A549 (cell line): ENCODE results near the gene PRSS53. TPM values are rescaled to one million over a fixed set of nuclear protein-coding genes. Genes with fewer than 3 reads are reported as not detected.
A peak's percentile ranks its signal among the peaks of the same experiment; 100 is the strongest.

Experiments used
- ATAC-seq, 2 experiments: fragments of 200-7000 bp in 1 of 2; fragments of >200 bp in 1 of 2; cut with Nextera tagmentation in 1 of 2; cut with Tn5 transposase in 1 of 2; 3 replicates each; pipeline versions ENCODE4 v1.8.0 to v1.9.1; 2018 to 2020; ENCODE audit warnings: mild to moderate bottlenecking in 1 of 2, moderate library complexity in 1 of 2
- CTCF ChIA-PET: fragments of 300-600 bp; sonication (Branson Sonifier 250); formaldehyde crosslinking; extraction: SDS; loops from one replicate; lab custom pipeline; 2021; ENCODE audit warnings: antibody characterized with exemption, inconsistent platforms; lab: Yijun Ruan, JAX
- POLR2A ChIA-PET: fragments of 350-600 bp; formaldehyde crosslinking; extraction: SDS; loops from one replicate; lab custom pipeline; 2021; ENCODE audit warnings: antibody characterized with exemption, inconsistent platforms; lab: Yijun Ruan, JAX
- DNase-seq, 2 experiments: peaks; one replicate each; pipeline versions ENCODE4 v3.0.0 to v3.0.0-alpha.2; 2011 to 2016; ENCODE audit warnings: low read depth in 1 of 2, low spot score in 1 of 2
- FAIRE-seq: peaks from 2 replicates; lab custom pipeline; 2011; peaks lifted over from hg19 to GRCh38; lab: Jason Lieb, UNC
- H3K27ac ChIP-seq, 2 experiments: fragments of >200 bp; sonication (Bioruptor Twin); formaldehyde crosslinking; 3 replicates each; pipeline ENCODE4 v1.5.1; 2016 to 2017
- H3K4me1 ChIP-seq: fragments of >200 bp; sonication (Bioruptor Twin); formaldehyde crosslinking; 3 replicates; pipeline ENCODE4 v1.6.1; 2016
- H3K4me2 ChIP-seq: fragments of >200 bp; sonication (Bioruptor Twin); formaldehyde crosslinking; 3 replicates; pipeline ENCODE4 v1.6.1; 2016
- H3K4me3 ChIP-seq: fragments of >200 bp; sonication (Bioruptor Twin); formaldehyde crosslinking; 3 replicates; pipeline ENCODE4 v1.5.1; 2016
- H3K9me3 ChIP-seq: fragments of >200 bp; sonication (Bioruptor Twin); formaldehyde crosslinking; 3 replicates; pipeline ENCODE4 v1.6.1; 2016
- ATOH8 ChIP-seq: fragments of 250-450 bp; sonication (Bioruptor Pico); IDR thresholded peaks from 2 replicates; pipeline ENCODE4 v1.5.0; 2020; ENCODE audit warnings: low read depth, mild to moderate bottlenecking, moderate library complexity
- BHLHE40 ChIP-seq: IDR thresholded peaks from 2 replicates; pipeline ENCODE4 v1.6.1; 2012; ENCODE audit warnings: low read depth, low read length, inconsistent platforms
- CBX2 ChIP-seq: fragments of 200-600 bp; sonication (generic); IDR thresholded peaks from 2 replicates; pipeline ENCODE4 v1.6.1; 2016; ENCODE audit warnings: low read depth, mild to moderate bottlenecking, borderline replicate concordance
- CEBPB ChIP-seq, 2 experiments: fragments of >200 bp in 1 of 2; sonication (Bioruptor Twin) in 1 of 2; formaldehyde crosslinking in 1 of 2; IDR thresholded peaks; 2 replicates each; pipeline ENCODE4 v1.6.1; 2012 to 2016
- EP300 ChIP-seq, 2 experiments: fragments of >200 bp; sonication (Bioruptor Twin); formaldehyde crosslinking; IDR thresholded peaks; 2 replicates in 1 of 2; 3 replicates in 1 of 2; pipeline ENCODE4 v1.6.1; 2016 to 2017
- HDAC2 ChIP-seq: fragments of 200-600 bp; sonication (generic); IDR thresholded peaks from 2 replicates; pipeline ENCODE4 v1.6.1; 2016
- JUN ChIP-seq, 2 experiments: fragments of >200 bp; sonication (Bioruptor Twin); formaldehyde crosslinking; IDR thresholded peaks; 2 replicates in 1 of 2; 3 replicates in 1 of 2; pipeline ENCODE4 v1.6.1; 2016 to 2017
- KDM5A ChIP-seq: fragments of 200-600 bp; sonication (generic); IDR thresholded peaks from 2 replicates; pipeline ENCODE4 v1.6.1; 2016; ENCODE audit warnings: antibody characterized with exemption, mild to moderate bottlenecking
- MAZ ChIP-seq: fragments of 150-350 bp; IDR thresholded peaks from 2 replicates; pipeline ENCODE4 v1.6.1; 2014; ENCODE audit warnings: antibody characterized with exemption, low read depth, low read length, borderline replicate concordance
- MYC ChIP-seq: IDR thresholded peaks from 2 replicates; pipeline ENCODE4 v1.6.1; 2012; ENCODE audit warnings: mild to moderate bottlenecking, inconsistent platforms, low read length, improper control_type of control experiment, borderline replicate concordance
- NR3C1 ChIP-seq: fragments of >200 bp; sonication (Bioruptor Twin); formaldehyde crosslinking; IDR thresholded peaks from 3 replicates; pipeline ENCODE4 v1.6.1; 2017
- PHF8 ChIP-seq: fragments of 200-600 bp; sonication (generic); IDR thresholded peaks from 2 replicates; pipeline ENCODE4 v1.6.1; 2016; ENCODE audit warnings: low read depth, mild to moderate bottlenecking, antibody characterized with exemption, moderate library complexity, borderline replicate concordance
- POLR2A ChIP-seq: IDR thresholded peaks from 2 replicates; pipeline ENCODE4 v1.6.1; 2012; ENCODE audit warnings: mild to moderate bottlenecking, low read length
- RAD21 ChIP-seq, 2 experiments: fragments of >200 bp in 1 of 2; sonication (Bioruptor Twin) in 1 of 2; formaldehyde crosslinking in 1 of 2; IDR thresholded peaks in 1 of 2; conservative IDR thresholded peaks in 1 of 2; 2 replicates in 1 of 2; 3 replicates in 1 of 2; pipeline ENCODE4 v1.6.1; 2012 to 2018; ENCODE audit warnings: inconsistent platforms in 1 of 2
- RNF2 ChIP-seq: fragments of 200-600 bp; sonication (generic); IDR thresholded peaks from 2 replicates; pipeline ENCODE4 v1.6.1; 2016; ENCODE audit warnings: low read depth, mild to moderate bottlenecking, antibody characterized with exemption, moderate library complexity, borderline replicate concordance
- TP53 ChIP-seq: fragments of 250-450 bp; sonication (Bioruptor Pico); IDR thresholded peaks from 2 replicates; pipeline ENCODE4 v1.5.0; 2021; ENCODE audit warnings: mild to moderate bottlenecking, moderate library complexity
- WGBS: methylation state at CpG from one replicate; pipeline ENCODE4 v1.1.6; 2017; ENCODE audit errors: missing lambda C conversion rate; 5-methylcytosine and 5-hydroxymethylcytosine counted together
- polyA plus RNA-seq, 4 experiments: library from polyadenylated mRNA; depleted of rRNA in 3 of 4; stranded (reverse); fragments of >200 nt; fragmentation: RNase III in 1 of 4; extraction: RNeasy Plus Mini Kit Qiagen cat#74134 plus additional on column Dnase treatment in 1 of 4; gene quantifications; 2 replicates in 3 of 4; 3 replicates in 1 of 4; pipeline ENCODE4 v1.2.3, GENCODE V29; 2011 to 2017
- TF ChIP-seq, protein P1 (sequence below): fragments of >200 bp; sonication (Bioruptor Twin); formaldehyde crosslinking; IDR thresholded peaks from 3 replicates; pipeline ENCODE4 v1.6.1; 2016
- TF ChIP-seq, protein P2 (sequence below): fragments of 250-450 bp; sonication (Bioruptor Pico); IDR thresholded peaks from 2 replicates; pipeline ENCODE4 v1.5.0; 2021; ENCODE audit warnings: mild to moderate bottlenecking, moderate library complexity, borderline replicate concordance
- TF ChIP-seq, protein P3 (sequence below): IDR thresholded peaks from 2 replicates; pipeline ENCODE4 v1.6.1; 2012
- TF ChIP-seq, protein P4 (sequence below): IDR thresholded peaks from 2 replicates; pipeline ENCODE4 v1.6.1; 2012

PRSS53 gene
- polyA plus RNA-seq, 2 of the 4 experiments (the other 2 are of a cell fraction), result 0.79 to 1.5 TPM

DNA sequence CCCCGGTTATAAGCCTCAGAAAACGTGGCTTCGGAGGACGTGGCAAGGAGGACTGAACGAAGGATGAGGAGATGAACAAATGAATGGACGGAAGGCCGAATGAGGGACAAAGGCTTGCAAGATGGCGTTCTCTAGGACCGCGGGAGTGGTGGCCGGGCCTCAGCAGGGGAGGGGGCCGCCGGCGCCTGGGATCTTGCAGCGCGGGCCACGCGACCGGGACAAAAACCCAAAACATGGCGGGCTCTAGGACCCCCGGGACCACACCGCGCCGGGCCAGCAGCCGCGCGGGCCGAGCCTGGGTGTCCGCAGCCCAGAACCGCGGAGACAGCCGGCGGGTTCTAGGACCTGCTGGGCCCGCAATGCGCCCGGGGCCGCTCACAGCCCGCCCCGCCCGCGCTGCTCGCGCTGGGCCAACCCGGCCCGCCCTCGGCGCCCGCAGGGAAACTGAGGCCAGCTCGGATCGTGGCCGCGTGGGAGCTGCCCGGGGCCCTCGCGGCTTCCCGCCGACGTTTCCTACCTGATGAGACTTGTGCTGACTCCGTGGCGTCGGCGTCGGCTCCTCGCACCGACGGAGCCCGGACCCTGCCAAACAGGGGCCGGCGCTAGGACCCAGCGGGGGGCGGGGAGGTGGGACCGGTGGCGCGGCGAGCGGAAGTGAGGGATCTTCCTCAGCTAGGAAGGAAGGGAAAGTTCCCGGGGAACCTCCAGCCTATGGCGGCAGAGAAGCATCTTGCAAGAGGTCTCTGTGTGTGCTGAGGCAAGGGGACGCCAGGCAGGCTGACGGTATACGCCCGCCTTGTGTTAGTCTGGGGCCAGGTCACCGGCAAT lies 15.4 kb downstream of the PRSS53 start:
- FAIRE-seq (no peak), ATAC-seq (peak; percentile 85 to 88), DNase-seq (peak; percentile 92 to 94)
- H3K27ac ChIP-seq, result peak overlapping the region; percentile 98
- WGBS, result under 1% methylated on average over 32 of the region's 83 CpGs
- ChIA-PET POLR2A (interaction anchor here (0.5 to 2.4 kb wide), 26 partner anchors 9 to 387 kb away, joined by 3 to 32 read pairs (median 6); partner anchors contain the start of genes ARMC5, FUS, HSD3B7 and KAT8), CTCF (interaction anchor here (0.8 to 3.6 kb wide), 12 partner anchors 8 to 119 kb away, joined by 3 to 21 read pairs (median 4); partner anchors contain the start of gene HSD3B7)
- H3K4me3 ChIP-seq, result peak overlapping the region; percentile 90
- peaks cover 19% of the 10 kb centered on the region for H3K4me1 ChIP-seq
- peak overlapping the region; percentile 92 for H3K4me2 ChIP-seq
- H3K9me3 ChIP-seq, result no peaks in the 10 kb centered on the region
- peak; percentile 1; the same call in 1 of the 2 replicates for TF ChIP-seq HDAC2
- TF ChIP-seq, protein P1, sequence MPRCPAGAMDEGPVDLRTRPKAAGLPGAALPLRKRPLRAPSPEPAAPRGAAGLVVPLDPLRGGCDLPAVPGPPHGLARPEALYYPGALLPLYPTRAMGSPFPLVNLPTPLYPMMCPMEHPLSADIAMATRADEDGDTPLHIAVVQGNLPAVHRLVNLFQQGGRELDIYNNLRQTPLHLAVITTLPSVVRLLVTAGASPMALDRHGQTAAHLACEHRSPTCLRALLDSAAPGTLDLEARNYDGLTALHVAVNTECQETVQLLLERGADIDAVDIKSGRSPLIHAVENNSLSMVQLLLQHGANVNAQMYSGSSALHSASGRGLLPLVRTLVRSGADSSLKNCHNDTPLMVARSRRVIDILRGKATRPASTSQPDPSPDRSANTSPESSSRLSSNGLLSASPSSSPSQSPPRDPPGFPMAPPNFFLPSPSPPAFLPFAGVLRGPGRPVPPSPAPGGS, result peak; percentile 22; the same call in 1 of the 3 replicates
- TF ChIP-seq MAZ, result peak; percentile 69; the same call in 1 of the 2 replicates
- 0 out of 2 replicates have a peak, but pooled peaks have one; percentile 13 for TF ChIP-seq MYC
- peak; percentile 63 for TF ChIP-seq KDM5A
- TF ChIP-seq, protein P2, sequence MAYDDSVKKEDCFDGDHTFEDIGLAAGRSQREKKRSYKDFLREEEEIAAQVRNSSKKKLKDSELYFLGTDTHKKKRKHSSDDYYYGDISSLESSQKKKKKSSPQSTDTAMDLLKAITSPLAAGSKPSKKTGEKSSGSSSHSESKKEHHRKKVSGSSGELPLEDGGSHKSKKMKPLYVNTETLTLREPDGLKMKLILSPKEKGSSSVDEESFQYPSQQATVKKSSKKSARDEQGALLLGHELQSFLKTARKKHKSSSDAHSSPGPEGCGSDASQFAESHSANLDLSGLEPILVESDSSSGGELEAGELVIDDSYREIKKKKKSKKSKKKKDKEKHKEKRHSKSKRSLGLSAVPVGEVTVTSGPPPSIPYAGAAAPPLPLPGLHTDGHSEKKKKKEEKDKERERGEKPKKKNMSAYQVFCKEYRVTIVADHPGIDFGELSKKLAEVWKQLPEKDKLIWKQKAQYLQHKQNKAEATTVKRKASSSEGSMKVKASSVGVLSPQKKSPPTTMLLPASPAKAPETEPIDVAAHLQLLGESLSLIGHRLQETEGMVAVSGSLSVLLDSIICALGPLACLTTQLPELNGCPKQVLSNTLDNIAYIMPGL (CRISPR knock-in tag), result no peak
- TF ChIP-seq, protein P3, sequence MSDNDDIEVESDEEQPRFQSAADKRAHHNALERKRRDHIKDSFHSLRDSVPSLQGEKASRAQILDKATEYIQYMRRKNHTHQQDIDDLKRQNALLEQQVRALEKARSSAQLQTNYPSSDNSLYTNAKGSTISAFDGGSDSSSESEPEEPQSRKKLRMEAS, result peak; percentile 68
- TF ChIP-seq NR3C1, result no peak
- TF ChIP-seq RAD21 (conservative IDR thresholded peaks at IDR 0.05 in 1 of 2, IDR thresholded peaks at IDR 0.05 in 1 of 2), result peak in 1 of 2 experiments; percentile 33; a peak in 1 of 5 replicates
- peak; percentile 65 for TF ChIP-seq PHF8
- no peak for TF ChIP-seq BHLHE40
- TF ChIP-seq POLR2A, result peak; percentile 67
- no peak for TF ChIP-seq EP300 (IDR thresholded peaks at IDR 0.05)
- TF ChIP-seq CEBPB (IDR thresholded peaks at IDR 0.05), result peak in 1 of 2 experiments; percentile 14; a peak in 1 of 4 replicates
- TF ChIP-seq, protein P4, sequence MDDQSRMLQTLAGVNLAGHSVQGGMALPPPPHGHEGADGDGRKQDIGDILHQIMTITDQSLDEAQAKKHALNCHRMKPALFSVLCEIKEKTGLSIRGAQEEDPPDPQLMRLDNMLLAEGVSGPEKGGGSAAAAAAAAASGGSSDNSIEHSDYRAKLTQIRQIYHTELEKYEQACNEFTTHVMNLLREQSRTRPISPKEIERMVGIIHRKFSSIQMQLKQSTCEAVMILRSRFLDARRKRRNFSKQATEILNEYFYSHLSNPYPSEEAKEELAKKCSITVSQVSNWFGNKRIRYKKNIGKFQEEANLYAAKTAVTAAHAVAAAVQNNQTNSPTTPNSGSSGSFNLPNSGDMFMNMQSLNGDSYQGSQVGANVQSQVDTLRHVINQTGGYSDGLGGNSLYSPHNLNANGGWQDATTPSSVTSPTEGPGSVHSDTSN, result peak; percentile 64; the same call in 1 of the 2 replicates
- TF ChIP-seq JUN (IDR thresholded peaks at IDR 0.05), result peak; percentile 25 to 27; a peak in 3 of 5 replicates
- peak; percentile 34; the same call in 1 of the 2 replicates for TF ChIP-seq ATOH8
- no peak for TF ChIP-seq RNF2
- TF ChIP-seq CBX2, result no peak
- TF ChIP-seq TP53 (CRISPR knock-in tag), result peak; percentile 15; the same call in 1 of the 2 replicates
